Endothelial cell of umbilical vein (primary cell): ENCODE results near the gene SLC6A16. TPM values are rescaled to one million over a fixed set of nuclear protein-coding genes. Genes with fewer than 3 reads are reported as not detected.

ENCODE experiments used
- BruUV-seq: library from RNA; stranded (reverse); fragments of 400-500 nt; replicated peaks from 2 replicates; lab custom pipeline; 2021; lab: Mats Ljungman, UMichigan
- CTCF ChIA-PET: fragments of 300-600, 350-600 bp; sonication (Branson Sonifier 250); formaldehyde crosslinking; loops from one replicate; lab custom pipeline; 2021; ENCODE audit warnings: antibody characterized with exemption, inconsistent platforms; lab: Charles Lee
- POLR2A ChIA-PET: fragments of 300-600, 350-600 bp; sonication (Branson Sonifier 250); formaldehyde crosslinking; loops from one replicate; lab custom pipeline; 2021; ENCODE audit warnings: antibody characterized with exemption, inconsistent platforms; lab: Charles Lee
- DNase-seq: peaks from one replicate; pipeline ENCODE4 v3.0.0-alpha.2; 2011; ENCODE audit warnings: low read depth, low spot score
- FAIRE-seq: peaks from 2 replicates; lab custom pipeline; 2011; peaks lifted over from hg19 to GRCh38; lab: Jason Lieb, UNC
- H2AFZ ChIP-seq: 2 replicates; pipeline ENCODE4 v1.6.0; 2012; ENCODE audit warnings: low read depth, low read length, control low read depth, inconsistent platforms
- H3K27ac ChIP-seq: 2 replicates; pipeline ENCODE4 v1.5.1; 2011; ENCODE audit warnings: low read depth, mild to moderate bottlenecking, control low read depth, low read length, moderate library complexity; ENCODE audit not compliant: insufficient read depth
- H3K27me3 ChIP-seq, 2 experiments: 2 replicates each; pipeline versions ENCODE4 v1.6.0 to v1.6.1; 2011; ENCODE audit warnings: low read length in 2 of 2, mixed read lengths in 1 of 2; ENCODE audit not compliant: control insufficient read depth in 2 of 2, insufficient read depth in 2 of 2
- H3K36me3 ChIP-seq, 2 experiments: 2 replicates in 1 of 2; 3 replicates in 1 of 2; pipeline ENCODE4 v1.5.1; 2011; ENCODE audit warnings: low read length in 2 of 2, mild to moderate bottlenecking in 1 of 2, moderate library complexity in 1 of 2; ENCODE audit not compliant: control insufficient read depth in 2 of 2, insufficient read depth in 2 of 2; ENCODE audit errors: extremely low read depth in 1 of 2
- H3K4me1 ChIP-seq: 3 replicates; pipeline ENCODE4 v1.5.1; 2011; ENCODE audit warnings: mild to moderate bottlenecking, low read length; ENCODE audit not compliant: control insufficient read depth, insufficient read depth; ENCODE audit errors: extremely low read depth
- H3K4me2 ChIP-seq: 2 replicates; pipeline ENCODE4 v1.6.1; 2011; ENCODE audit warnings: low read length, control low read depth, mixed read lengths; ENCODE audit not compliant: insufficient read depth
- H3K4me3 ChIP-seq, 3 experiments: fragments of 200-600 bp in 1 of 3; sonication (generic), shearing (Covaris generic) in 1 of 3; replicated peaks in 1 of 3; 2 replicates each; pipeline ENCODE4 v1.5.1; 2011 to 2016; ENCODE audit warnings: control low read depth in 3 of 3, low read length in 3 of 3, mild to moderate bottlenecking in 2 of 3, inconsistent platforms in 1 of 3, low read depth in 1 of 3, moderate library complexity in 1 of 3; ENCODE audit not compliant: insufficient read depth in 1 of 3
- H3K79me2 ChIP-seq: 2 replicates; pipeline ENCODE4 v1.6.0; 2012; ENCODE audit warnings: low read length, inconsistent platforms; ENCODE audit not compliant: control insufficient read depth, insufficient read depth
- H3K9ac ChIP-seq: replicated peaks from 2 replicates; pipeline ENCODE3; 2011; ENCODE audit warnings: low read length, control low read depth; ENCODE audit not compliant: insufficient read depth; ENCODE audit errors: extremely low read depth
- H3K9me1 ChIP-seq: replicated peaks from 3 replicates; pipeline ENCODE4 v1.6.0; 2011; ENCODE audit warnings: mild to moderate bottlenecking, low read length; ENCODE audit not compliant: control insufficient read depth, insufficient read depth; ENCODE audit errors: extremely low read depth
- H3K9me3 ChIP-seq: replicated peaks from 2 replicates; pipeline ENCODE4 v1.5.1; 2012; ENCODE audit warnings: low read length, inconsistent platforms; ENCODE audit not compliant: control insufficient read depth, insufficient read depth
- H4K20me1 ChIP-seq: replicated peaks from 2 replicates; pipeline ENCODE3; 2011; ENCODE audit warnings: mild to moderate bottlenecking, low read length; ENCODE audit not compliant: control insufficient read depth, insufficient read depth; ENCODE audit errors: extremely low read depth
- CTCF ChIP-seq, 2 donors: IDR thresholded peaks; 1 replicate in 1 of 2; 2 replicates in 1 of 2; pipeline ENCODE4 v1.5.1; 2011; ENCODE audit warnings: low read length in 2 of 2, mild to moderate bottlenecking in 2 of 2, moderate library complexity in 2 of 2, control low read depth in 1 of 2, inconsistent platforms in 1 of 2, low read depth in 1 of 2; ENCODE audit not compliant: insufficient read depth in 1 of 2; ENCODE audit errors: extremely low read depth in 1 of 2
- FOS ChIP-seq: IDR thresholded peaks from 2 replicates; pipeline ENCODE4 v1.6.1; 2011; ENCODE audit warnings: mild to moderate bottlenecking, low read length, moderate library complexity, borderline replicate concordance; ENCODE audit not compliant: insufficient read depth
- GATA2 ChIP-seq: IDR thresholded peaks from 2 replicates; pipeline ENCODE4 v1.7.0; 2011; ENCODE audit warnings: low read depth, mild to moderate bottlenecking, moderate library complexity, mixed read lengths, low read length; ENCODE audit not compliant: insufficient read length, insufficient read depth
- JUN ChIP-seq: IDR thresholded peaks from 2 replicates; pipeline ENCODE4 v1.6.1; 2011; ENCODE audit warnings: borderline replicate concordance, low read depth; ENCODE audit not compliant: insufficient read length, insufficient read depth
- MYC ChIP-seq: IDR thresholded peaks from one replicate; pipeline ENCODE4 v1.6.1; 2011; ENCODE audit warnings: mild to moderate bottlenecking, low read depth, low read length
- POLR2A ChIP-seq: IDR thresholded peaks from 2 replicates; pipeline ENCODE4 v1.6.1; 2012; ENCODE audit warnings: low read depth, mild to moderate bottlenecking, control low read depth, low read length
- POLR2AphosphoS5 ChIP-seq: IDR thresholded peaks from 2 replicates; pipeline ENCODE4 v1.6.1; 2012; ENCODE audit warnings: low read depth, mild to moderate bottlenecking, control low read depth, low read length, moderate library complexity; ENCODE audit not compliant: insufficient read depth
- dilution Hi-C: fragments of 300-500 bp; cut with MboI; formaldehyde crosslinking; loops from one replicate; pipeline ENCODE4 v1.15.0; 2019; ENCODE audit warnings: low sequenced_read_pairs; ENCODE audit not compliant: extremely low pct_ligation_motif_present
- intact Hi-C: fragments of 100-400 bp; cut with micrococcal nuclease; formaldehyde crosslinking; loops from one replicate; pipeline ENCODE4 v1.10.0; 2022
- polyA plus RNA-seq, 4 experiments: library from polyadenylated mRNA; depleted of rRNA in 3 of 4; stranded (reverse) in 3 of 4; unstranded in 1 of 4; fragments of >200 nt; gene quantifications; 2 replicates each; pipeline versions ENCODE4 v1.2.1 to v1.2.3, GENCODE V29; 2011 to 2012; ENCODE audit warnings: missing spikeins in 1 of 4
- total RNA-seq: library from RNA; stranded (reverse); gene quantifications from 2 replicates; pipeline ENCODE4 v1.2.3, GENCODE V29; 2021
- TF ChIP-seq, protein P1 (sequence below): IDR thresholded peaks from 2 replicates; pipeline ENCODE4 v1.6.1; 2011; ENCODE audit not compliant: insufficient read depth, insufficient read length

SLC6A16 gene
- total and polyA plus RNA-seq, 2 donors (not counting 3 experiments of a cell fraction or from before 2014, with no cell fraction given): 1.1 to 1.6 TPM

GRCh38 chr19:49356382-49356781, 31.4 kb upstream of the SLC6A16 start:
- peak overlapping the region; percentile 66 for H3K4me2 ChIP-seq
- no TSS peak for BruUV-seq
- peaks cover 25% of the 10 kb centered on the region for H3K4me1 ChIP-seq
- peak overlapping the region; percentile 30 for H3K27ac ChIP-seq
- CTCF ChIA-PET: no interaction called here
- peaks cover 31% of the 10 kb centered on the region for H3K79me2 ChIP-seq
- H3K9me3 ChIP-seq: no peaks in the 10 kb centered on the region
- H3K9me1 ChIP-seq: no peaks in the 10 kb centered on the region
- no peak overlapping the region for H2AFZ ChIP-seq
- dilution Hi-C loops (no loop called here), intact Hi-C loops (no loop called here)
- no peak for TF ChIP-seq POLR2AphosphoS5
- no peak for TF ChIP-seq FOS
- no peak for TF ChIP-seq CTCF (IDR thresholded peaks at IDR 0.05; ENCODE audit: extremely low read depth in 1 of 2, insufficient read depth in 1 of 2, low read depth in 1 of 2, low read length in 2 of 2)
- no peak for TF ChIP-seq JUN
- TF ChIP-seq, protein P1, sequence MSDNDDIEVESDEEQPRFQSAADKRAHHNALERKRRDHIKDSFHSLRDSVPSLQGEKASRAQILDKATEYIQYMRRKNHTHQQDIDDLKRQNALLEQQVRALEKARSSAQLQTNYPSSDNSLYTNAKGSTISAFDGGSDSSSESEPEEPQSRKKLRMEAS: no peak
- TF ChIP-seq POLR2A: no peak
- no peak for TF ChIP-seq MYC
- TF ChIP-seq GATA2: no peak
- peak overlapping the region in 1 of 3 experiments; percentile 13 for H3K4me3 ChIP-seq
- no peaks in the 10 kb centered on the region for H3K27me3 ChIP-seq
- peak; percentile 84 for FAIRE-seq
- POLR2A ChIA-PET: no interaction called here
- H3K36me3 ChIP-seq: peaks cover 13 to 19% of the 10 kb centered on the region in 2 experiments
- DNase-seq: peak; percentile 26
- no peaks in the 10 kb centered on the region for H4K20me1 ChIP-seq
- H3K9ac ChIP-seq: peak overlapping the region; percentile 38
